HG03558 (cell line): Measurements from ENCODE around the gene PGBD5.
"Not testable (repeated sequence)": the region's sequence is repeated elsewhere in the genome, so short reads cannot be mapped to it uniquely, and the experiment has no call there.

ENCODE experiments used
- ATAC-seq: cut with Tn5 transposase; IDR thresholded peaks from one replicate; pipeline ENCODE4 v1.9.1; 2021; ENCODE audit warnings: moderate number of reproducible peaks; ENCODE audit not compliant: unreplicated experiment; ENCODE audit errors: extremely low read depth

The PGBD5 gene

GRCh38 chr1:230427094-230427876, 1.2 kb upstream of the PGBD5 start:
- no peak for ATAC-seq

GRCh38 chr1:230425252-230426091, 660 bp downstream of the PGBD5 start:
- no peak for ATAC-seq

- ATAC-seq, result no peak
Measured at GRCh38 chr1:230424391-230425251, 1.5 kb downstream of the PGBD5 start.

DNA sequence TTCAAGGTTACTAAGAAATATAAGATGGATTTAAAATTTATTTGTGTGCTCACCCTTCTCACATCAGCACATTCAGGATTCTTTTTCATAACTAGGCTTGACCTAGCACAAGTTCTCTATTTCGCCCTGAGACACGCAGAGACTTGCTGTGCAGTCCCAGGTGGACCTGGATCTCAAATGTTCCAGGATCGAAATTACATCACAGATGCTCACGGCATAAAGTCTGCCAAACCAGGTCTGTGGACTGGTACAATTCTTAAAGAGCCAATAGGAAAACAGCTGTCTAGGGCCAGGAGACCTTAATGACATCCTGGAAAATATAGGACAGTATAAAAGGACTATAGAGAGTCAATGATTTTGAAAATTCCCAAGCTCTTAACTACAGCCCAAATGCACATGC, 2.2 kb downstream of the PGBD5 start:
- ATAC-seq, result no peak

GRCh38 chr1:230423261-230423660, 2.9 kb downstream of the PGBD5 start:
- ATAC-seq, result no peak

DNA sequence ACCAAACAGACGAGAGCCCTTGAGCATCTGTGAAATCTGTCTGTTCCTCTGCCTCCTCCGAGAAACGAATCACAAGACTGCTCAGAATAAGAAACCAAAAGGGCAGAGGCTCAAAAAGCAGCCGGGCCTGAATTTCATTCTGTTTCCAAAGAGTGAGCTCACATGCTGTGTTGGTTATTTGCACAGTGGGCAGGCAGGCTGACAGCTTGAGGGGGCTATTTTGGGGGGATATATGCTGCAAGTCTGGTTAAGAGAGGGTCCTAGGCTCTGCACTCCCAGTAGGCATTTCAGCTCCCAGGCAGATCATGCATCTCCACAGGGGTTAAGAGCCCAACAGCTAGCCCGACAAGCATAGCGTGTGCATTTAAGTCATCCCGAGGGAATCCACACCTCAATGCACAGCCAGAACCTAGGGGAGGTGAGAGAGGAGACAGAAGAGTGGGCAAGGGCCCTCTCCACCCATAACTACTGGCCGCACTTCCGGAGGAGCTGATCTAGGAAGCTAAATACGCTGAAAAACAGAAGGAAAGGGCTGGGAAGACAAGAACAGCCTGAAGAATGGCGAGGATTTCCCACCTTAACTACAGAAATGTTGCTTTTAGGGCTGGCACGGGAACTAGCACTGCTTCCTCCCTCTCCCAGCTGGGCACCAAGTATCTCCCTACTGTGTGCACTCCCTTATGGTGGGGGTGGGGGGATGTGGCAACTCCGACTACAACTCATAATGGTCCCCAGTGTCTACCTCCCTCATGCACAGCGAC, 3.7 kb downstream of the PGBD5 start:
- ATAC-seq, result no peak

DNA sequence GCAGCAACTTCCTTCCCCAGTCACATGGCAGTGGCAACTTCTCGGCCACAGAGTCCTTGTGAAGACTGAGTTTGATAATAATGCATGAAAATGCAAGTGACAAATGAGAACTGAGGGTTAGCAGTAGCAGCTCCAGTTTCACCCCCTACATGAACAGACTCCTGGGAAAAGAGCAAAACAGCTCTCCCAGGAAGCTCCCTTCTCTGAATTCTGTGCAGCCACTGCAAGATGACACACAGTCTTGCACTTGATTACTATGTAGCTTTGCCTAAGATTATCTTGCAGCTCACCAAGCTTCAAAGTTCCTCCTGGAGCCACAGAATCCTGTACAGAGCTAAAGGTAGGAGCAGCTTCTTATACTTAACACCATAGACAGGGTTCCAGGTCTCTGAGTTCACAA, 4.7 kb downstream of the PGBD5 start:
- ATAC-seq, result no peak

DNA sequence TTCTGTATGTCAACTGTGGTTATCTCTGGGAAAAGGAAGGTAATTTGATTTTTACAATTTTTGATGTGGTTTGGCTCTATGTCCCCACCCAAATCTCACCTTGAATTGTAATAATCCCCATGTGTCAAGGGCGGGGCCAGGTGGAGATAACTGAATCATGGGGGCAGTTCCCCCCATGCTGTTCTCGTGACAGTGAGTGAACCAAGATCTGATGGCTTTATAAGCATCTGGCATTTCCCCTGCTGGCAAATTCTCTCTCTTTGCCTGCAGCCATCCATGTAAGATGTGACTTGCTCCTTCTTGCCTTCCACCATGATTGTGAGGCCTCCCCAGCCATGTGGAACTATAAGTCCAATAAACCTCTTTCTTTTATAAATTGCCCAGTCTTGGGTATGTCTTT, 5.8 kb downstream of the PGBD5 start:
- not testable (repeated sequence) for ATAC-seq

DNA sequence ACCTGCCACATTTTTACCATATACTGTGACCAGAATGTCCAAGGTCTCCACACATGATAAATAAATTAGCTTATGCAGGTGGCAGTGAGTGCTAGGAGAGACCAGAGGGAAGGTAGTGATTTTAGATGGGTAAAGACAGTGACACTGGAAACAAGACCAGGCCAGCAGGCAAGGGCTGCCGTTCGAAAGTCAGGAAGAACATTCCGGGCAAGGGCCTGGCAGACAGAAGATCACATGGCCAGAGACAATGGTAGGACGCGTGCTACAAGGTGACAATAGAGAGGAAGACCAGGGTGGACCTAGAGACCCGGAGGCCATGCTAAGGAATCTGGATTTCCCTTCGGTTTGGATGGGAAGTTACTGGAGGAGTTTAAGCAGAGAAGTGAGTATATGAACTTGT, 9.7 kb downstream of the PGBD5 start:
- no peak for ATAC-seq

GRCh38 chr1:230415405-230416132, 10.6 kb downstream of the PGBD5 start:
- no peak for ATAC-seq

DNA sequence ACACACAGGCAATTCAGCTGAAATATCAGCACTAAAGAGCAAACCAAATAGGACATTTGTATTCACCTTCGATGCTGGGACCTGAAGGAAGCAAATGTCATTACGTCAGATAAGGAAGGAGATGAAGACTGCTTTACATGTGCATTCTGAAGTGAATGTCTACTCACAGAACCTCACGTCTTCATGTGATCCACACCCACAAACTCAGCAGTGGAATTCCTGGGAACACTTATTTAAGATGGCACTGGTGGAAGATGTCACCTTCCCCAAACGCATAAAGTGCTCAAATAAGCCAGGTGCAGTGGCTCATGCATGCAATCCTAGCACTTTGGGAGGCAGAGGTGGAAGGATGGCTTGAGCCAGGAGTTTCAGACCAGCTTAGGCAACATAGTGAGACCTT, 11.4 kb downstream of the PGBD5 start:
- ATAC-seq, result no peak

DNA sequence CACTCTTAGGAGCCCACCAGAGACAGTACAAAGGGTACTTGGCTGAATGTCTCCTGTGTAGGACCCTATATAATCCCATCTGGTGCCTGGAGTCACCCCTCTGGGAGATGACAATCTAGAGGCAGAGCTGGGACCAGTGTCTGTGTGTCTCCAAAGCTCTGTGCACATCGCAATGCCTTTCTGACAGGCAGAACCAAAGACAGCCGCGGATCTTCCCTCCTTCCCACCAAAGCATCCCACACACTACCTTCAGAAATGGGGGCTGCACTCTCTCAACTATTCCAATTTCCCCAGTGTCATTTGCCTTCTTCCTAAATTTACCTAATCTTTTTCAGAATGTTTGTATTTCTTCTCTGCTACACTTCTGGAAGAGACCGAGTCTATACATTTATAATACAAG, 12.0 kb downstream of the PGBD5 start:
- ATAC-seq, result no peak

DNA sequence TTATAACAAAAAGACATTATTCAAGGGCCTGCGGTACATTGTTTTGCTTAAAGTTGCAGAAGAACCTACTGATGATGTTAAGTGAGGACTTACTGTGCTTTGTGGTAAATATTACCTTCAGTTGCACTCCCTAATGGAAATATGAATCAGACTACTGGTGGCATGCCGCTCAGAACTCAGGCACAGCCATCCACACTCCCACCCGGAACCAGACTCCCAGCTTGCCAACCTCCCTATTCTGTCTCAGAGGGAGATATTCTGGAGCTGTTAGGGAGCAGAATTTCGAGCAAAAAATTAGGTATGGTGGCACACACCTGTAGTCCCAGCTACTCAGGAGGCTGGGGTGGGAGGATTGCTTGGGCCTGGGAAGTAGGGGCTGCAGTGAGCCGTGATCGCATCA, 13.1 kb downstream of the PGBD5 start:
- ATAC-seq, result no peak

GRCh38 chr1:230408971-230409370, 17.2 kb downstream of the PGBD5 start:
- ATAC-seq, result no peak

GRCh38 chr1:230407351-230407750, 18.8 kb downstream of the PGBD5 start:
- no peak for ATAC-seq

DNA sequence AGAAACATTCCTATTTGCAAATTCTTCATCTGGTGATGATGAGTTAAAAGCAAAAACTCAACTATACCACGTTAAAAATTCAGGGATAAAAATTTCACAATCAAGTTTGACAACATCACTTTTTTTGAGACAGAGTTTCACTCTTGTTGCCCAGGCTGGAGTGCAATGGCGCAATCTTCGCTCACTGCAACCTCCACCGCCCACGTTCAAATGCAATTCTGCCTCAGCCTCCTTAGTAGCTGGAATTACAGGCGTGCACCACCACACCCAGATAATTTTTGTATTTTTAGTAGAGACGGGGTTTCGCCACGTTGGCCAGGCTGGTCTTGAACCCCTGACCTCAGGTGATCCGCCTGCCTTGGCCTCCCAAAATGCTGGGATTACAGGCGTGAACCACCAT, 19.4 kb downstream of the PGBD5 start:
- not testable (repeated sequence) for ATAC-seq

- ATAC-seq, result no peak
Measured at GRCh38 chr1:230403442-230403841, 22.7 kb downstream of the PGBD5 start.

- no peak for ATAC-seq
Measured at GRCh38 chr1:230401763-230402294, 24.3 kb downstream of the PGBD5 start.

DNA sequence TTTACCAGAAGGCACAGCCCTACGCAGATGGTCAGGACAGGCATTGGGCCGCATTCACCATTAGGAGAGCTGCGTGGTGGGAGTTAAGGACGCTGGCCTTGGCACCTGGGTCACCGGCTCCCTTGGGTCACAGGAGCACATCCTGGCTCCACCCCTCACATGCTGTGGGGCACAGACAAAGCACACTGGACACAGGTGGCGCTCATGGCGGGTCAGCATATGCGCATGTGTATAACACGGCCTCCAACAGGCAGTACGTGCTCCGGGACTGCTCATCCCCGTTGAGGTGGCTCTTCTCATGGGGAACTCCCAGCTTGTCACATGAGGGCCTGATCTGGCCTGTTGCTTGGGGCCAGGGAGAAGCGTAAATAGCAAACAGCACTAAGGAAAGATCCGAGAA, 25.0 kb downstream of the PGBD5 start:
- no peak for ATAC-seq
